ENCODE measurements around the gene VAMP2.

DNA sequence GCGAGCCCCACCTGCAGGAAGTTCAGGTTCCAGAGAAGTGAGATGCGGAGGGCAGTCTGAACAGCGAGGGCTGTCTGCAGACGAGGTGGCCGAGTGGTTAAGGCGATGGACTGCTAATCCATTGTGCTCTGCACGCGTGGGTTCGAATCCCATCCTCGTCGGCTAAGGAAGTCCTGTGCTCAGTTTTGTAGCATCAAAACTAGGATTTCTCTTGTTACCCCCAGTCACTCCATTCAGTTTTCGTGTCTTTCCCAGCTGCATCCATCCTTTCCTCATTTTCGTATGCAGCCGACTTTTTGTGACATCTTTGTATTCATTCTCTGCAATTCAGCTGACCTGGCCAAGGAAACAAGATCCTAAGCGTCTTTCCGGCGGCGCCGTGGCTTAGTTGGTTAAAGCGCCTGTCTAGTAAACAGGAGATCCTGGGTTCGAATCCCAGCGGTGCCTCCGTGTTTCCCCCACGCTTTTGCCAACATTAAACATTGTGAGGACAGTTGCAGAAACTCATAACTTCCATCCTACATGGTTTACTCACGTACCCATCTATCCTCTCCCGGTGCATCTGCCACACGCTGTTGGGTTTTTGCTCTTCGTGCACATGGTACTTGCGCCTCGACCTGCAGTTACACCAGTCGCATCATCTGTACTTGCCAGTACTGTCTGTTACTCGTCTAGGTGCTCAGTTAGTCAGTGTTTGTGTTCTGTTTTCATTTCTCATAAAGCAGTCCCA, 24.2 kb upstream of the VAMP2 start:
- TF ChIP-seq, protein P1, sequence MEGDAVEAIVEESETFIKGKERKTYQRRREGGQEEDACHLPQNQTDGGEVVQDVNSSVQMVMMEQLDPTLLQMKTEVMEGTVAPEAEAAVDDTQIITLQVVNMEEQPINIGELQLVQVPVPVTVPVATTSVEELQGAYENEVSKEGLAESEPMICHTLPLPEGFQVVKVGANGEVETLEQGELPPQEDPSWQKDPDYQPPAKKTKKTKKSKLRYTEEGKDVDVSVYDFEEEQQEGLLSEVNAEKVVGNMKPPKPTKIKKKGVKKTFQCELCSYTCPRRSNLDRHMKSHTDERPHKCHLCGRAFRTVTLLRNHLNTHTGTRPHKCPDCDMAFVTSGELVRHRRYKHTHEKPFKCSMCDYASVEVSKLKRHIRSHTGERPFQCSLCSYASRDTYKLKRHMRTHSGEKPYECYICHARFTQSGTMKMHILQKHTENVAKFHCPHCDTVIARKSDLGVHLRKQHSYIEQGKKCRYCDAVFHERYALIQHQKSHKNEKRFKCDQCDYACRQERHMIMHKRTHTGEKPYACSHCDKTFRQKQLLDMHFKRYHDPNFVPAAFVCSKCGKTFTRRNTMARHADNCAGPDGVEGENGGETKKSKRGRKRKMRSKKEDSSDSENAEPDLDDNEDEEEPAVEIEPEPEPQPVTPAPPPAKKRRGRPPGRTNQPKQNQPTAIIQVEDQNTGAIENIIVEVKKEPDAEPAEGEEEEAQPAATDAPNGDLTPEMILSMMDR (IDR thresholded peaks at IDR 0.05; ENCODE audit: low read length) = peak; percentile 46; the same call in 1 of the 2 replicates
- TF ChIP-seq EZH2 (IDR thresholded peaks at IDR 0.05; ENCODE audit: borderline replicate concordance, low read length) = no peak
